ENCODE measurements around the gene BCL2L14.

Gene BCL2L14

GRCh38 chr12:12070674-12071656 lies at the start of gene BCL2L14:
BCL2L14 (plus strand) TSS chr12:12070939; CDS start chr12:12079306, 8,367 bp downstream.
- peak; percentile 89 for DNase-seq

GRCh38 chr12:12022306-12022936 lies 48.3 kb upstream of the BCL2L14 start:
- peak; percentile 12 for DNase-seq

GRCh38 chr12:12023456-12023855 lies 47.3 kb upstream of the BCL2L14 start:
- no peak for DNase-seq

GRCh38 chr12:12024911-12025682 lies 45.6 kb upstream of the BCL2L14 start:
- no peak for DNase-seq

GRCh38 chr12:12025799-12026386 lies 44.8 kb upstream of the BCL2L14 start:
- DNase-seq, result no peak

GRCh38 chr12:12028668-12029402 lies 41.9 kb upstream of the BCL2L14 start:
- DNase-seq, result no peak

- no peak for DNase-seq
Measured at GRCh38 chr12:12029653-12030052, 41.1 kb upstream of the BCL2L14 start.

GRCh38 chr12:12032260-12032791 lies 38.4 kb upstream of the BCL2L14 start:
- DNase-seq, result no peak

GRCh38 chr12:12032851-12033797 lies 37.6 kb upstream of the BCL2L14 start:
- DNase-seq, result peak; percentile 72

GRCh38 chr12:12033824-12034223 lies 36.9 kb upstream of the BCL2L14 start:
- no peak for DNase-seq

- DNase-seq, result no peak
Measured at GRCh38 chr12:12034344-12034743, 36.4 kb upstream of the BCL2L14 start.

- DNase-seq, result no peak
Measured at GRCh38 chr12:12035229-12035628, 35.5 kb upstream of the BCL2L14 start.

GRCh38 chr12:12036901-12037300 lies 33.8 kb upstream of the BCL2L14 start:
- DNase-seq, result no peak

- no peak for DNase-seq
Measured at GRCh38 chr12:12039897-12040296, 30.8 kb upstream of the BCL2L14 start.

- no peak for DNase-seq
Measured at GRCh38 chr12:12046401-12046800, 24.3 kb upstream of the BCL2L14 start.

- DNase-seq, result no peak
Measured at GRCh38 chr12:12047682-12048081, 23.1 kb upstream of the BCL2L14 start.

GRCh38 chr12:12048266-12048665 lies 22.5 kb upstream of the BCL2L14 start:
- DNase-seq, result no peak

- DNase-seq, result no peak
Measured at GRCh38 chr12:12048714-12049113, 22.0 kb upstream of the BCL2L14 start.

- DNase-seq, result no peak
Measured at GRCh38 chr12:12051668-12052067, 19.1 kb upstream of the BCL2L14 start.

GRCh38 chr12:12054993-12055392 lies 15.7 kb upstream of the BCL2L14 start:
- no peak for DNase-seq

GRCh38 chr12:12056951-12057350 lies 13.8 kb upstream of the BCL2L14 start:
- DNase-seq, result no peak
